ENCODE data around the gene VKORC1.
"Not testable (repeated sequence)": the region's sequence is repeated elsewhere in the genome, so short reads cannot be mapped to it uniquely, and the experiment has no call there.

Gene VKORC1

GRCh38 chr16:31094424-31095120 lies at the start of gene VKORC1:
Gene VKORC1, minus strand, starts transcription at chr16:31094797. Its CDS starts 68 bp downstream, at chr16:31094729.
- in situ Hi-C loops (cut with MboI; ENCODE audit: low pct_unique_long_range_greater_than_20kb, low sequenced_read_pairs) = no loop called here
- DNase-seq = peak; percentile 98

GRCh38 chr16:31143694-31144148 lies 49.1 kb upstream of the VKORC1 start:
- in situ Hi-C loops (cut with MboI; ENCODE audit: low pct_unique_long_range_greater_than_20kb, low sequenced_read_pairs) = no loop called here
- no peak for DNase-seq

- no peak for DNase-seq
Measured at GRCh38 chr16:31143011-31143693, 48.6 kb upstream of the VKORC1 start.

GRCh38 chr16:31142109-31143010 lies 47.8 kb upstream of the VKORC1 start:
- peak; percentile 99 for DNase-seq
- in situ Hi-C loops (cut with MboI; ENCODE audit: low pct_unique_long_range_greater_than_20kb, low sequenced_read_pairs) = no loop called here

More at GRCh38 chr16:31143011-31143693, 48.6 kb upstream of the VKORC1 start:
- in situ Hi-C loops (cut with MboI; ENCODE audit: low pct_unique_long_range_greater_than_20kb, low sequenced_read_pairs) = no loop called here

- no peak for DNase-seq
- in situ Hi-C loops (cut with MboI; ENCODE audit: low pct_unique_long_range_greater_than_20kb, low sequenced_read_pairs) = no loop called here
Measured at GRCh38 chr16:31141489-31142108, 47.0 kb upstream of the VKORC1 start.

- DNase-seq; in situ Hi-C loops (cut with MboI; ENCODE audit: low pct_unique_long_range_greater_than_20kb, low sequenced_read_pairs): not testable (repeated sequence)
Measured at GRCh38 chr16:31141071-31141469, 46.5 kb upstream of the VKORC1 start.

- no peak for DNase-seq
- in situ Hi-C loops (cut with MboI; ENCODE audit: low pct_unique_long_range_greater_than_20kb, low sequenced_read_pairs) = no loop called here
Measured at GRCh38 chr16:31138621-31139578, 44.3 kb upstream of the VKORC1 start.

GRCh38 chr16:31136822-31137499 lies 42.4 kb upstream of the VKORC1 start:
- in situ Hi-C loops (cut with MboI; ENCODE audit: low pct_unique_long_range_greater_than_20kb, low sequenced_read_pairs) = not testable (repeated sequence)

GRCh38 chr16:31136287-31136662 lies 41.7 kb upstream of the VKORC1 start:
- in situ Hi-C loops (cut with MboI; ENCODE audit: low pct_unique_long_range_greater_than_20kb, low sequenced_read_pairs) = no loop called here
- no peak for DNase-seq

More at GRCh38 chr16:31136822-31137499, 42.4 kb upstream of the VKORC1 start:
- not testable (repeated sequence) for DNase-seq

GRCh38 chr16:31135535-31136286 lies 41.1 kb upstream of the VKORC1 start, which contains the start of gene PRSS8:
Gene PRSS8, minus strand, starts transcription at chr16:31135727. Its CDS starts 229 bp downstream, at chr16:31135498.
- in situ Hi-C loops (cut with MboI; ENCODE audit: low pct_unique_long_range_greater_than_20kb, low sequenced_read_pairs) = no loop called here
- DNase-seq = no peak

- no peak for DNase-seq
- in situ Hi-C loops (cut with MboI; ENCODE audit: low pct_unique_long_range_greater_than_20kb, low sequenced_read_pairs) = no loop called here
Measured at GRCh38 chr16:31134625-31135534, 40.3 kb upstream of the VKORC1 start.

GRCh38 chr16:31134091-31134571 lies 39.5 kb upstream of the VKORC1 start:
- in situ Hi-C loops (cut with MboI; ENCODE audit: low pct_unique_long_range_greater_than_20kb, low sequenced_read_pairs) = no loop called here

GRCh38 chr16:31133046-31133501 lies 38.5 kb upstream of the VKORC1 start:
- in situ Hi-C loops (cut with MboI; ENCODE audit: low pct_unique_long_range_greater_than_20kb, low sequenced_read_pairs) = no loop called here
- no peak for DNase-seq

More at GRCh38 chr16:31134091-31134571, 39.5 kb upstream of the VKORC1 start:
- DNase-seq = no peak

GRCh38 chr16:31132303-31132979 lies 37.8 kb upstream of the VKORC1 start:
- no peak for DNase-seq
- in situ Hi-C loops (cut with MboI; ENCODE audit: low pct_unique_long_range_greater_than_20kb, low sequenced_read_pairs) = no loop called here

GRCh38 chr16:31131841-31132271 lies 37.3 kb upstream of the VKORC1 start:
- DNase-seq = no peak
- in situ Hi-C loops (cut with MboI; ENCODE audit: low pct_unique_long_range_greater_than_20kb, low sequenced_read_pairs) = no loop called here
